Right lung (tissue), 5 donors: Measurements from ENCODE around the gene TTC9C. TPM values are rescaled to one million over a fixed set of nuclear protein-coding genes. Genes with fewer than 3 reads are reported as not detected.
"Not testable (repeated sequence)": the region's sequence is repeated elsewhere in the genome, so short reads cannot be mapped to it uniquely, and the experiment has no call there.

Source experiments
- DNase-seq, 2 donors: peaks; one replicate each; pipeline ENCODE4 v3.0.0-alpha.2; 2013
- polyA plus RNA-seq, 5 donors: library from polyadenylated mRNA; unstranded; fragments of 120-200 nt; gene quantifications; one replicate each; pipeline versions ENCODE4 v1.2.1 to v1.2.3, GENCODE V29; 2013; ENCODE audit warnings: inconsistent platforms in 1 of 5, low replicate concordance in 1 of 5; ENCODE audit not compliant: insufficient read length in 5 of 5, insufficient read depth in 1 of 5

The TTC9C gene
- polyA plus RNA-seq, 5 donors: 36.1 to 47.0 (median 37.1) TPM

GRCh38 chr11:62737196-62737595, 8.9 kb downstream of the TTC9C start:
- no peak for DNase-seq

DNA sequence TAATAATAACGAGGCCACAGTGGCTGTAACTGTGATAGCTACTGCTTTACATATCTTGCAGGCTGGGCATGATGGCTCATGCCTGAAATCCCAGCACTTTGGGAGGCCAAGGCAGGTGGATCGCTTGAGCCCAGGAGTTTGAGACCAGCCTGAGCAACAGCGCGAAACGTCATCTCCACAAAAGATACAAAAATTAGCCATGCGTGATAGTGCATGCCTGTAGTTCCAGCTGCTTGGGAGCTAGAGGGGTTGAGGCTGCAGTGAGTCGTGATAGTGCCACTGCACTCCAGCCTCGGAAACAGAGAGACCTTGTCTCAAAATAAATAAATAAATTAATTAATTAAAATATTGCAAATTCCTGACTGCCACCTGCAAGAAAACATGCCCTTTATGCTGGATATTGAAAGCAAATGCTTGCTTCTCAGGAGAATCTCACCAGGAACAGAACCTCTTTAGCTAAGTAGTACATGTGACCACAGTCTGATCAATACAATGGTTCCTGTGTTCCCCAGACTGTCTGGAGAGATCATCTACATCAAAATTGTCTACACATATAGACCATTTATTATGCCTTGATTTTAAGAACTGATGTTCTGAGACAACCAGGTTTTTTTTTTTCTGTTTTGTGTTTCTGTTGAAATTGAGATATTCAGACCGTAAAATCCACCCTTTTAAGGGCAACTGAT, 19.3 kb downstream of the TTC9C start:
- no peak for DNase-seq

DNA sequence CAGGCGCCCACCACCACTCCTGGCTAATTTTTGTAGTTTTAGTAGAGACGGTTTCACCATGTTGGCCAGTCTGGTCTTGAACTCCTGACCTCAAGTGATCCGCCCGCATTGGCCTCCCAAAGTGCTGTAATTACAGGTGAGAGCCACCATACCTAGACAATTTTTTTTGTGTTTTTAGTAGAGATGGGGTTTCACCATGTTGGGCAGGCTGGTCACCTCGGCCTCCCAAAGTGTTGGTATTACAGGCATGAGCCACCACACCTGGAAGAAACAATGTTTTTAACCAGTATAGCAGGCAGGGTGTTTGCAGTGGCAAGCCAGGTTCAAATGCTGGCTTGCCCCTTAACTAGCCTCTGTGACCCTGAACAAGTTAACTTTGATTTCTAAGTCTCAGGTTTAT, 21.6 kb downstream of the TTC9C start:
- DNase-seq: not testable (repeated sequence)

DNA sequence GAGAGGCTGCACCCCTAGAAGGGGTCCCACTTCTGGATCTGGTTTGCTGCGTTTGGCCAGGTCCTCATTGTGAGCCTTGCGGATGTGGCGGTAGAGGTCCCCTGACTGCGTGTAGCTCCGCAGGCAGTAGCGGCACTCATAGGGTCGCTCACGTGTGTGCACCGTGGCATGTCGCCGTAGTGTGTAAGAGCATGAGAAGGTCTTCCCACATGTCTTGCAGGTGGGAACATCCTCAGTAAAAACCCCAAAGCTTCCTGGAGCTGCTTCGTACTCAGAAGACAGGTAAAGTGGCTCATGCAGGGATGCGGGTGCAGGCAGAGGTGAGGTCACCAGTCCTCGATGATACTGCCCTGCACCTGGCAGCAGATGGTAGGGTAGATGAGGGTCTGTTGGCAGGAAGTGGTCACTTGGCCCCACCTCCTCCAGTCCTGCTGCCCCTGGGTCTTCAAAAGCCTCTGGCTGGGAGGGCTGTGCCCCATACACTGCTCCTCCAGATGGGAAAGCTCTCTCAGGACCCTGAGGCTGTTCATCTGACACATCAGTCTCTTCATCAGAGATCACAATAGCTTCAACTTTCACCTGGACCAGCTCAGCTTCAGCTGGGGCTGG, 24.0 kb downstream of the TTC9C start:
- no peak for DNase-seq

DNA sequence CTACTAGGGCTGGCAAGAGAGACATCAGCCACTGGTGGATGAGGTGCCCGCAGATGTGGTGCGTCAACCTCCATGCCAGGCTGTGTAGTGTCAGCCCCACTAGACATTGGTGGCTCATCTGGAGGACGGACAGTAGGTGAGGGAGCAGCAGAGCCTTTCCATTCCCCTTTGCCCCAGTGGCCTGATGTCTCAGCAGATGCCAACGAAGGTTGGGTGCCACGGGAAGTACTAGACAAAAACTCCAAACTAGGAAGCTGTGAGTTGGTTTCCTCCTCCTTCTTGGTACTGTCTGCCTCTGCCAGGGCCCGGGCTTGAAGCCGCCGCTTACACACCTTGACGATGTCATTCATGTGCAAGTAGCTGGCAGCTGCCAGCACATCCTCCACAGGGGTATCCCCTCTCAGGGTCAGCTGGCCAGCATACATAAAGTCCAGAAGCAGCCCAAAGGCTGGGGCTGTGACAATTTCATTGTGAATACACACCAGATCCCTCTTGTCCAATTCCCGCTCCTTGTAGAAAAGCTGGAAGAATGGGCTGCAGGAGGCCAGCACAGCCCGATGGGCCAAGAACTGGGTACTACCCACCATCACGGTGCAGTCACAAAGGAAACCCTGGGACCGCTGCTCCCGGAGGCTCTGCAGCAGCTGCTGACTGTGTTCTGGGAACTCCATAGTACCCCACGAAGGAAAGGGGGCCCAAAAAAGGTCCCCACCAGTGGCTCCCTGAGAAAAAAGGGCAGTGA, 24.9 kb downstream of the TTC9C start:
- DNase-seq: no peak

- DNase-seq: peak; percentile 95 to 98
Observed at GRCh38 chr11:62753736-62754603, 25.7 kb downstream of the TTC9C start, which contains the start of gene ZBTB3. ZBTB3 (minus strand) TSS chr11:62754160; CDS start chr11:62753664, 496 bp downstream.

DNA sequence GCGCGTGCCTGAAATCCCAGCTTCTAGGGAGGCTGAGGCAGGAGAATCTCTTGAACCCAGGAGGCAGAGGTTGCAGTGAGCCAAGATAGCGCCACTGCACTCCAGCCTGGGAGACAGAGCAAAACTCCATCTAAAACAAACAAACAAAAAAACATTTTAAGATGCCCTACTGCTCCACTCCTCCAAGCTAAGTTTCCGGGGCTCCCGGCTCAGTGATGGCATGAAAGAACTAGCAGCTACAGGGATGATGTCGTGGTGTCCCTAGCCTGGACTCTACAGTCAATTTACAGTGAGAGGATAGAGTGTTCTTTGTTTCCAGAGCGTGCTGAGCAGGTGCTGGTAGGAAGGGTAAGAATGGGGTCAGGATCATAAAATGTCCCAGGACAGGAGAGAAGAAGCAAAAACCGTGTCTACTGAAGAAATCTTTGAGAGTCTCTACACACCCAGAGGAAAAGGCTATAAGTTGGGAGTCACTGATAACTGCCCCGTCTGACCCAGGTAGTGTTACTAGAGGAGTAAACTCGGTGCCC, 26.9 kb downstream of the TTC9C start:
- no peak for DNase-seq

GRCh38 chr11:62757846-62758788, 29.8 kb downstream of the TTC9C start:
- no peak for DNase-seq

GRCh38 chr11:62760867-62761227, 32.6 kb downstream of the TTC9C start:
- DNase-seq: not testable (repeated sequence)

DNA sequence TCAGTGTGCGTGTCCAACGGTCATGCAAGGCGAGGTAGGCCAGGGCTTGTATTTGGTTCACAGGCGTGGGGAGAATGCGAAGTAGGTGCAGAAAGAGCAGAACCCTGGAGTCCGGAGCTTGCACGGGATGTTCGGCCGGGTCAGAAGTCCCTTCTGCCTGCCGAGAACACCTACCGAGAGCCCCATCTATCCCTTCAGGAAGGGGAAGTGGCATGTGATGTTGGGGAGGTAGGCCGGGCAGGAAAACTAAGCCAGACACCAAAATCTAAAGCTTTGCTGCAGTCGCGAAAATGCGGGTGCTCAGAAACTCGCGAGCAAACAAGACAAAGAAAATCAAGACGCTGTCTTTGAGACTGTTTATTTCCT, 42.5 kb downstream of the TTC9C start:
- no peak for DNase-seq

DNA sequence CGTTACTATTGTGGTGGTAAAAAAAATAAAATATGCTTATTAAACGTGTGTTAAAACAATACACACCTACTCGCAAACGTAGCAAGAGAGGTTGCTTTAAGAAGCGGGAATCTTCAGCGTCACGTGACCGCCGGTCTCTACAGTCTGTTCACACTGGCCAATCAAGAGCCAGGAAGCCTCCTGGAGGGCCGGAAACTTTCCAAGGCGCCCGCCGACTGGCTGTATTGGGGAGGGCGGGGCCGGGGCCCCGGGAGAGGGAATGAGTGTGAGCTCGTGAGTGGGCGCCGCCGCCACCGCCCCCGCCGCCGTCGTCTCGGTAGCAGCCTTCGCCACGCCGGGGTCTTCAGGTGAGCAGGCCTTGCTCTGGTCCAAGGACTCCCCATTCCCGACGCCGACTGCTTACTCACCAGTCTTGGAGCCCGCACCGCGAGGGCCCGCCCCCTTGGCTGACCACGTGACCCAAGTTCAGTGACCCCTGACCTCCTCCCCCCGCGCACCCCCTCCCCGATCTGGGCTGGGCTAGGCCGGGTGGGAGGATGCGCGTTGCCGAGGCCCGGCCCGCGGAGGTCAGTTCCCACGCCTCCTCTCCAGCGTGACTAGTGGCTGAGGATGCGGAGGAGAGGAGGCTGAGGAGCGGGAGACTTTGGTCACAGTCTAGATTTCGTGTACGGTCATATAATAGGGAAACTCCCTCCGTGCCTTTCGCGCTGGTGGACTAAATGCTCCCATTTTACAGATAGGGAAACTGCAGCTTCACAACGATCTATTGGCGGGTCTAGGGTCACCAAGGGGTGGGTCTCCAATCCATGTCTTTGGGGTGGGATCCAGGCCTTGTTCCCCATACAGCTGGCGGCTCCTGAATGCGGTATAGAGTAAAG, 43.1 kb downstream of the TTC9C start, which contains the start of gene TAF6L:
Gene TAF6L, plus strand, starts transcription at position 253 of the 878 bp plus-strand sequence. CDS start 4,388 bp downstream, outside the sequence.
- peak; percentile 95 for DNase-seq

GRCh38 chr11:62774407-62774806, 46.1 kb downstream of the TTC9C start:
- no peak for DNase-seq

DNA sequence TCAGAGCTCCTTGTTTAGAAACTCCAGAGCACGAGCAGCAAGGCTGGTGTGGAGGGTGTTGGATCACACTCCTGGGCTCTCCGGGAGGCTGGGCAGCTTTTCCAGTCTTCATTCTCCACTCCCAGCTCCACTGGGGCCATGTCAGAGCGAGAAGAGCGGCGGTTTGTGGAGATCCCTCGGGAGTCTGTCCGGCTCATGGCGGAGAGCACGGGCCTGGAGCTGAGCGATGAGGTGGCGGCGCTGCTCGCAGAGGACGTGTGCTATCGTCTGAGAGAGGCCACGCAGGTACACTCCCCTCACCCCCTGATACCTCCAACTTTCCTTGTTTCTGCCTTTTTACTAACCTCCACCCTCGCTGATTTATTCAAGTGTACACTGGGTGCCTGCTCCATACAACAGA, 47.4 kb downstream of the TTC9C start:
- DNase-seq: no peak

DNA sequence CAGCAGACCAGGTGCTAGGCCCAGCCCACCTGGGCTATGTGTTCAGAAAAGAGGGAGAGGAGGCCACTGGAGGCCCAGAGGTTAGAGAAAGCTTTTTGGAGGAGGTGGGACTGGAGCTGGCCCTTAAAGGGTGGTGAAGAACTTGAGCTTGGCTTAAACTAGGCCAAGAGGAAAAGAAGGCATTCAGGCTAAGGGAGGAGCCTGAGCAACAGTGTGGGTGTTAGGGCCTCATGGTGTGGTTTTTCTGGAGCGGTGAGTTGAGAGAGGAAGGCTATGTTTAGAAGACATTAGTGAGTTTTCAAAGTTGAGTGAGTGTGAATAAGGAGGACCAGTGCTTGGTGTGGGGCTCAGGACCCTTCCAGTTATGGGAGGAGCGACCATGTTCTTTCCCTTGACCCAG, 49.1 kb downstream of the TTC9C start:
- DNase-seq: no peak

- no peak for DNase-seq
Observed at GRCh38 chr11:62778441-62778840, 50.2 kb downstream of the TTC9C start.

GRCh38 chr11:62782753-62783152, 54.5 kb downstream of the TTC9C start:
- DNase-seq: no peak

- DNase-seq: peak; percentile 85 to 89
Observed at GRCh38 chr11:62786318-62787004, 58.2 kb downstream of the TTC9C start.

DNA sequence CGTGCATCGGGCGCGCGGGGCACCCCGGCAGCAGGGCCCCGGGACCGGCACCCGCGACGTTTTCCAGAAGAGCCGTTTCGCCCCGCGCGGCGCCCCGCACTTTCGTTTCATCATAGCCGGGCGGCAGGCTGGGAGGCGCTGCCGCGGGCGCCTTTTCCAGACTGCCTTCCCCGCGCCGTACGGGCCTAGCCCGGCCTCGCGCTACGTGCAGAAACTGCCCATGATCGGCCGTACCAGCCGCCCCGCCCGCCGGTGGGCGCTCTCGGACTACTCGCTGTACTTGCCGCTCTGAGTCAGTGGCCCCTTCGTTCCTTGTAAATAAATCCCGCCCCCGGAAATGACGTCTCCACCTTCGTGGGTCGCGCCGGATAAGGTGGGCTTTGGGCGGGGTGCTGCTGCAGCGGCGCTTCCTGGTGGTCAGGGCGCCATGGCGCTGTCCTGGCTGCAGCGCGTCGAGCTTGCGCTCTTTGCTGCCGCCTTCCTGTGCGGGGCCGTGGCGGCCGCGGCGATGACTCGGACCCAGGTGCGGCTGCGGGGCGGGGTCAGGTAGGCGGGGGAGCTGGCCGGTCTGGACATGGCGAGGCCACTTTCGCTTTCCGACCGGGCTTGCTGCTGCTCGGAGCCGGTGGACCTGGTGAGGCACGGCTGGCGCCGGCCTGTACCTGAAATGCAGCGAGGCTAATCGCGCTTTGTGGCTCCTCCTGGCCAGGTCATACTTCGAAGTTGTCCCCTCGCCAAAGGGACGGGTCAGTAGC, 58.9 kb downstream of the TTC9C start, which contains the start of gene TMEM179B:
Gene TMEM179B, plus strand, starts transcription at position 398 of the 755 bp plus-strand sequence. Its CDS starts 30 bp downstream, at position 428.
- peak; percentile 96 to 97 for DNase-seq
